GM12892 (cell line): ENCODE data around the gene SEMA3C.

Experiments used
- POLR2A ChIP-seq: IDR thresholded peaks from 2 replicates; pipeline ENCODE4 v1.6.1; 2011; ENCODE audit warnings: low read depth, low read length, control low read depth
- POLR2AphosphoS5 ChIP-seq: IDR thresholded peaks from 2 replicates; pipeline ENCODE4 v1.6.1; 2011; ENCODE audit warnings: low read depth, low read length, control low read depth
- TAF1 ChIP-seq: IDR thresholded peaks from 2 replicates; pipeline ENCODE4 v1.6.1; 2011; ENCODE audit warnings: low read depth, mild to moderate bottlenecking, control low read depth, low read length, borderline replicate concordance

DNA sequence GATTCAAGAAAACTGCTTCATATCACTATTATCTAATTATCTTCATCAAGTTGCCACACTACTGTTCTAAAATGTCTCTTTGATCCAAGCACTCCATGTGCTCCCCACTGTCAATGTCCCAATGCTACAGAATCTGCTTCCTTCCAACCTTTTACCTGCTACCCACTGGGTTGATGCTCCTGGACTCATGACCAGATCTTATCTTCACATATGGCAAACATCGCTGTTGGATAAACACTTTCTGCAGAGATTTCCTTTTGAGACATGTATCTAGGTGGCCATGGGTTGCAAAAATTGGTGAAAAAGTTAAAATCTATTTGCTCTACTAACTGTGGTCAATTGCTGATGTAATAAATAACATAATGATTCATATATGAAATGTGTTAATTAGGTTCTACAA lies 24.5 kb upstream of the SEMA3C start:
- TF ChIP-seq POLR2AphosphoS5 (no peak), POLR2A (no peak), TAF1 (no peak)
